Vagina (tissue), 2 donors: ENCODE results near the gene UAP1.

ENCODE experiments used
- POLR2A ChIP-seq, 2 donors: fragments of 450-650 bp; IDR thresholded peaks; one replicate each; pipeline ENCODE4 v1.6.1; 2017; ENCODE audit warnings: antibody characterized with exemption in 2 of 2, mild to moderate bottlenecking in 2 of 2, moderate library complexity in 2 of 2
- TF ChIP-seq, protein P1 (sequence below), 3 experiments: fragments of 450-650 bp in 2 of 3; fragments of 200-600 bp in 1 of 3; sonication (generic) in 1 of 3; IDR thresholded peaks; one replicate each; pipeline ENCODE4 v1.5.1; 2017 to 2019; ENCODE audit warnings: antibody characterized with exemption in 3 of 3, mild to moderate bottlenecking in 2 of 3, moderate library complexity in 2 of 3

DNA sequence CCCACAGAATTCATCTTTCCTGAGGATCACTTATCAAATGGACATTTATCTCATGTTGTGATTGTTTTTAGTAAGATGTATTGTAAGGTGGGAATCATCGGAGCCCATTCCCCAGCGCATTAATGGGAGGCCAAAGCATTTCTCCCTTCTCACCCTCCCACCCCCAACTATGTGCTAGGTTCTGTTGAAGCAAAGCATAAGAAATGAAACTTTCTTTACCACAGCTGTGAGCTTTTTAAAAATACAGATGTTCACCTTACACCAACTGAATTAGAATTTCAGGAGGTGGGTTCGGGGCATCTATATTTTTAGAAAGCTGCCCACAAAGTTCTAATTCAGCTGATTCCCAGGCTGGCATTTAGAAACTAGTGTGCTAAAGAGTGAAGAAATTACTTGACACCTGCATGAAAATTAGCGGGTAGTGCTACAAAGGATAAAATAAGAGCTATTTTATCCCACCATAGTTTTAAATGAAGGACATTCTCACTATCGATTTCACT is 26.3 kb downstream of the UAP1 start:
- TF ChIP-seq, protein P1, sequence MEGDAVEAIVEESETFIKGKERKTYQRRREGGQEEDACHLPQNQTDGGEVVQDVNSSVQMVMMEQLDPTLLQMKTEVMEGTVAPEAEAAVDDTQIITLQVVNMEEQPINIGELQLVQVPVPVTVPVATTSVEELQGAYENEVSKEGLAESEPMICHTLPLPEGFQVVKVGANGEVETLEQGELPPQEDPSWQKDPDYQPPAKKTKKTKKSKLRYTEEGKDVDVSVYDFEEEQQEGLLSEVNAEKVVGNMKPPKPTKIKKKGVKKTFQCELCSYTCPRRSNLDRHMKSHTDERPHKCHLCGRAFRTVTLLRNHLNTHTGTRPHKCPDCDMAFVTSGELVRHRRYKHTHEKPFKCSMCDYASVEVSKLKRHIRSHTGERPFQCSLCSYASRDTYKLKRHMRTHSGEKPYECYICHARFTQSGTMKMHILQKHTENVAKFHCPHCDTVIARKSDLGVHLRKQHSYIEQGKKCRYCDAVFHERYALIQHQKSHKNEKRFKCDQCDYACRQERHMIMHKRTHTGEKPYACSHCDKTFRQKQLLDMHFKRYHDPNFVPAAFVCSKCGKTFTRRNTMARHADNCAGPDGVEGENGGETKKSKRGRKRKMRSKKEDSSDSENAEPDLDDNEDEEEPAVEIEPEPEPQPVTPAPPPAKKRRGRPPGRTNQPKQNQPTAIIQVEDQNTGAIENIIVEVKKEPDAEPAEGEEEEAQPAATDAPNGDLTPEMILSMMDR (IDR thresholded peaks at IDR 0.05) = no peak
- no peak for TF ChIP-seq POLR2A (IDR thresholded peaks at IDR 0.05)
